ENCODE measurements around the gene UST.

Gene UST

GRCh38 chr6:148997865-148998264 is 251.0 kb downstream of the UST start:
- TF ChIP-seq EZH2phosphoT487 (IDR thresholded peaks at IDR 0.05; ENCODE audit: borderline replicate concordance) (no peak), CTCF (conservative IDR thresholded peaks at IDR 0.05; ENCODE audit: low read length) (no peak)
- no peaks in the 10 kb centered on the region for H3K79me2 ChIP-seq (ENCODE audit: insufficient read depth, low read length)
- H4K20me1 ChIP-seq (ENCODE audit: insufficient read depth, low read length, poor library complexity, severe bottlenecking): no peaks in the 10 kb centered on the region
- H3K36me3 ChIP-seq (ENCODE audit: insufficient read depth, low read length): no peaks in the 10 kb centered on the region
- H3K9me3 ChIP-seq (ENCODE audit: insufficient read depth, low read depth, low read length): peaks cover 11% of the 10 kb centered on the region; the same call in 1 of the 2 replicates
- H3K9me2 ChIP-seq (replicated peaks; ENCODE audit: low read depth, low read length): no peaks in the 10 kb centered on the region
- H3K27me3 ChIP-seq (ENCODE audit: insufficient read depth, low read length, poor library complexity, severe bottlenecking): no peaks in the 10 kb centered on the region
- H3K4me3 ChIP-seq (ENCODE audit: low read length, poor library complexity, severe bottlenecking): no peak overlapping the region
- H2AFZ ChIP-seq (ENCODE audit: low read length): no peak overlapping the region
- H3K4me1 ChIP-seq (ENCODE audit: insufficient read depth, low read length, poor library complexity, severe bottlenecking): no peaks in the 10 kb centered on the region
- H3K4me2 ChIP-seq (ENCODE audit: low read depth, low read length, poor library complexity, severe bottlenecking): no peak overlapping the region
- no peak overlapping the region for H3K9ac ChIP-seq (ENCODE audit: low read depth, low read length, poor library complexity, severe bottlenecking)
- no peaks in the 10 kb centered on the region for H3F3A ChIP-seq (ENCODE audit: low read depth)

DNA sequence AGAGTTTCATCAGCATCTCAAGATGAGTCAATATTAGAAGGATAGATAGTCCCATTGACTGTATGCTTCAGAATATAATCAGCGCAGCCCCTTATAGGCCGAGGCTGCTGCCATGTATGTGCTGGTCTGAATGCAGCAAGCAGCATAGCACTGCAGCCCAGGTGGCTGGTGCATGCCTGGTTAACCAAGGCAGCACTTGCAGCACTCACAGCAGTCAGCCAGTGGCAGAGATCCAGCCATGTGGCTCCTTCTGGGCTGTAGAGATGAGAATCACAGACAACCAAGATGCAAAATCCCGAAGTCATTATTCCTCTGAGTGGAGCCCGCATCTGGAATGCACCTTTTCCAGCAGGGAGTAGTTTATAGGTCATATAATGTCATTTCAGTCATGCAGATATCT is 251.9 kb downstream of the UST start:
- Histone ChIP-seq H3K4me1 (ENCODE audit: insufficient read depth, low read length, poor library complexity, severe bottlenecking) (no peaks in the 10 kb centered on the region), H3K9me2 (replicated peaks; ENCODE audit: low read depth, low read length) (no peaks in the 10 kb centered on the region), H3K4me2 (ENCODE audit: low read depth, low read length, poor library complexity, severe bottlenecking) (no peak overlapping the region), H3K27me3 (ENCODE audit: insufficient read depth, low read length, poor library complexity, severe bottlenecking) (no peaks in the 10 kb centered on the region), H3K36me3 (ENCODE audit: insufficient read depth, low read length) (no peaks in the 10 kb centered on the region), H3K4me3 (ENCODE audit: low read length, poor library complexity, severe bottlenecking) (no peak overlapping the region), H3K9ac (ENCODE audit: low read depth, low read length, poor library complexity, severe bottlenecking) (no peak overlapping the region), H2AFZ (ENCODE audit: low read length) (no peak overlapping the region), H3K9me3 (ENCODE audit: insufficient read depth, low read depth, low read length) (peaks cover 6% of the 10 kb centered on the region; the same call in 1 of the 2 replicates), H3K79me2 (ENCODE audit: insufficient read depth, low read length) (no peaks in the 10 kb centered on the region), H3F3A (ENCODE audit: low read depth) (no peaks in the 10 kb centered on the region), H4K20me1 (ENCODE audit: insufficient read depth, low read length, poor library complexity, severe bottlenecking) (no peaks in the 10 kb centered on the region)
- no peak for TF ChIP-seq CTCF (conservative IDR thresholded peaks at IDR 0.05; ENCODE audit: low read length)
- no peak for TF ChIP-seq EZH2phosphoT487 (IDR thresholded peaks at IDR 0.05; ENCODE audit: borderline replicate concordance)

DNA sequence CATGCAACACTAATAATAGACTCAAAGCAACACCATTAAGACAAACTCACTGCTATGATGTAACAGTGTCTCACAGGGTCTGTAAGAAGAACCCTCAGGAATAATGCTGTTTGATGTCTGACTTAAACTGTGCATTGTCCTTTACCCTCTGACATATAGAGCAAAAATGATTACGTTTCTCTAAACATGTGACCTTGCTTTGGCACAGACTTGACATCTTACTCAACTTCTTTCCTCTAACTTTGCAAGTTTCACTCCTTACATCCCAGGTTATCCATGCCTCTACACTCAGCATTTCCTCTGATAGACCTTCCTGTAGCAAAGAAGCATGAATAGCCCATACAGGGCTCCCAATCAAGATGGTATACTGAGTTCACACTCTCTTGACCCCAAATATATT is 252.7 kb downstream of the UST start:
- H3F3A ChIP-seq (ENCODE audit: low read depth): no peaks in the 10 kb centered on the region
- H3K79me2 ChIP-seq (ENCODE audit: insufficient read depth, low read length): no peaks in the 10 kb centered on the region
- H3K27me3 ChIP-seq (ENCODE audit: insufficient read depth, low read length, poor library complexity, severe bottlenecking): no peaks in the 10 kb centered on the region
- H3K9me3 ChIP-seq (ENCODE audit: insufficient read depth, low read depth, low read length): peaks cover 6% of the 10 kb centered on the region; the same call in 1 of the 2 replicates
- H3K4me3 ChIP-seq (ENCODE audit: low read length, poor library complexity, severe bottlenecking): no peak overlapping the region
- no peaks in the 10 kb centered on the region for H3K9me2 ChIP-seq (replicated peaks; ENCODE audit: low read depth, low read length)
- no peak overlapping the region for H3K4me2 ChIP-seq (ENCODE audit: low read depth, low read length, poor library complexity, severe bottlenecking)
- no peak overlapping the region for H2AFZ ChIP-seq (ENCODE audit: low read length)
- no peak for TF ChIP-seq EZH2phosphoT487 (IDR thresholded peaks at IDR 0.05; ENCODE audit: borderline replicate concordance)
- no peak for TF ChIP-seq CTCF (conservative IDR thresholded peaks at IDR 0.05; ENCODE audit: low read length)
- no peaks in the 10 kb centered on the region for H3K36me3 ChIP-seq (ENCODE audit: insufficient read depth, low read length)
- H3K9ac ChIP-seq (ENCODE audit: low read depth, low read length, poor library complexity, severe bottlenecking): no peak overlapping the region
- no peaks in the 10 kb centered on the region for H3K4me1 ChIP-seq (ENCODE audit: insufficient read depth, low read length, poor library complexity, severe bottlenecking)
- no peaks in the 10 kb centered on the region for H4K20me1 ChIP-seq (ENCODE audit: insufficient read depth, low read length, poor library complexity, severe bottlenecking)

All from Loucy (cell line).